ENCODE data around the gene SRMS.

Gene SRMS

GRCh38 chr20:63594043-63594561 lies 46.6 kb upstream of the SRMS start:
- Histone ChIP-seq H3K4me3 (ENCODE audit: low read length) (no peak overlapping the region), H3K9ac (ENCODE audit: low read length) (no peak overlapping the region), H3K27ac (ENCODE audit: low read length) (no peak overlapping the region), H3K4me1 (ENCODE audit: low read length) (no peaks in the 10 kb centered on the region), H4K20me1 (ENCODE audit: insufficient read depth, low read length) (no peaks in the 10 kb centered on the region), H2AFZ (ENCODE audit: low read length) (no peak overlapping the region), H3F3A (ENCODE audit: insufficient read depth, low read length) (no peaks in the 10 kb centered on the region), H3K4me2 (ENCODE audit: low read depth, low read length) (no peak overlapping the region), H3K27me3 (replicated peaks; ENCODE audit: insufficient read depth, low read length) (no peaks in the 10 kb centered on the region), H3K79me2 (ENCODE audit: low read length) (no peaks in the 10 kb centered on the region), H3K9me2 (replicated peaks; ENCODE audit: insufficient read depth, low read length) (no peaks in the 10 kb centered on the region), H3K9me3 (replicated peaks; ENCODE audit: insufficient read depth, low read length) (no peaks in the 10 kb centered on the region), H3K36me3 (replicated peaks; ENCODE audit: insufficient read depth, low read length) (no peaks in the 10 kb centered on the region; the same call in 1 of the 2 replicates)
- TF ChIP-seq EZH2 (optimal IDR thresholded peaks at IDR 0.05; ENCODE audit: low read depth, low read length) (no peak), CTCF (IDR thresholded peaks at IDR 0.05; ENCODE audit: low read length) (no peak), EZH2phosphoT487 (IDR thresholded peaks at IDR 0.05; ENCODE audit: low read length) (no peak)
- DNase-seq, result no peak

- no peaks in the 10 kb centered on the region for H3K9me2 ChIP-seq (replicated peaks; ENCODE audit: insufficient read depth, low read length)
- no peaks in the 10 kb centered on the region for H3K79me2 ChIP-seq (ENCODE audit: low read length)
- no peak for DNase-seq
- no peaks in the 10 kb centered on the region for H4K20me1 ChIP-seq (ENCODE audit: insufficient read depth, low read length)
- H3K27me3 ChIP-seq (replicated peaks; ENCODE audit: insufficient read depth, low read length), result no peaks in the 10 kb centered on the region
- H3K4me1 ChIP-seq (ENCODE audit: low read length), result no peaks in the 10 kb centered on the region
- H3K9me3 ChIP-seq (replicated peaks; ENCODE audit: insufficient read depth, low read length), result no peaks in the 10 kb centered on the region
- H3K4me3 ChIP-seq (ENCODE audit: low read length), result no peak overlapping the region
- no peak overlapping the region for H2AFZ ChIP-seq (ENCODE audit: low read length)
- H3F3A ChIP-seq (ENCODE audit: insufficient read depth, low read length), result no peaks in the 10 kb centered on the region
- no peak overlapping the region for H3K27ac ChIP-seq (ENCODE audit: low read length)
- TF ChIP-seq EZH2phosphoT487 (IDR thresholded peaks at IDR 0.05; ENCODE audit: low read length), result no peak
- TF ChIP-seq CTCF (IDR thresholded peaks at IDR 0.05; ENCODE audit: low read length), result no peak
- TF ChIP-seq EZH2 (optimal IDR thresholded peaks at IDR 0.05; ENCODE audit: low read depth, low read length), result no peak
- H3K9ac ChIP-seq (ENCODE audit: low read length), result no peak overlapping the region
- H3K36me3 ChIP-seq (replicated peaks; ENCODE audit: insufficient read depth, low read length), result no peaks in the 10 kb centered on the region
- H3K4me2 ChIP-seq (ENCODE audit: low read depth, low read length), result no peak overlapping the region
Observed at GRCh38 chr20:63592661-63593060, 45.1 kb upstream of the SRMS start.

GRCh38 chr20:63591786-63592355 lies 44.3 kb upstream of the SRMS start:
- Histone ChIP-seq H3K79me2 (ENCODE audit: low read length) (no peaks in the 10 kb centered on the region), H3K4me3 (ENCODE audit: low read length) (no peak overlapping the region), H3K36me3 (replicated peaks; ENCODE audit: insufficient read depth, low read length) (no peaks in the 10 kb centered on the region), H3K4me1 (ENCODE audit: low read length) (no peaks in the 10 kb centered on the region), H3K27ac (ENCODE audit: low read length) (no peak overlapping the region), H3K4me2 (ENCODE audit: low read depth, low read length) (no peak overlapping the region), H3K27me3 (replicated peaks; ENCODE audit: insufficient read depth, low read length) (no peaks in the 10 kb centered on the region), H3F3A (ENCODE audit: insufficient read depth, low read length) (no peaks in the 10 kb centered on the region), H4K20me1 (ENCODE audit: insufficient read depth, low read length) (no peaks in the 10 kb centered on the region), H3K9ac (ENCODE audit: low read length) (no peak overlapping the region), H3K9me2 (replicated peaks; ENCODE audit: insufficient read depth, low read length) (no peaks in the 10 kb centered on the region), H3K9me3 (replicated peaks; ENCODE audit: insufficient read depth, low read length) (no peaks in the 10 kb centered on the region), H2AFZ (ENCODE audit: low read length) (no peak overlapping the region)
- DNase-seq, result no peak
- TF ChIP-seq EZH2phosphoT487 (IDR thresholded peaks at IDR 0.05; ENCODE audit: low read length) (no peak), EZH2 (optimal IDR thresholded peaks at IDR 0.05; ENCODE audit: low read depth, low read length) (no peak), CTCF (IDR thresholded peaks at IDR 0.05; ENCODE audit: low read length) (no peak)

Measured in MM.1S (cell line).